ENCODE measurements around the gene CTDSP2.
"Not testable (repeated sequence)": the region's sequence is repeated elsewhere in the genome, so short reads cannot be mapped to it uniquely, and the experiment has no call there.

CTDSP2 gene

DNA sequence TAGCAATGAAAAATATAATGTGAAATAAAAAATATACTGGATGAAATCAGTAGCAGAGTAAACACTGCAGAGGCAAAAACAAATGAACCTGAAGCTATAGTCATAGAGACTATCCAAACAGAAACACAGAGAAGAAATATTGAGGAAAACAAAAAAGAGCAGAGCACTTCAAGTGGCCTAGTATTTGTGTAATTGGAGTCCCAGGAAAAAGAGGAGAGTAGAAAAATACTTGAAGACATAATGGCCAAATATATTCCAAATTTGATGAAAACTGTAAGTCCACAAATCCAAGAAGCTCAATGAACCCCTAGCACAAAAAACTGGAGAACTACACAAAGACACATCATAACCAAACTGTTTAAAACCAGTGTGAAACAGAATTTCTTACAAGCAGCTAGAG lies 37.2 kb upstream of the CTDSP2 start:
- intact Hi-C loops (cut with DNase I) = no loop called here
- DNase-seq = no peak

DNA sequence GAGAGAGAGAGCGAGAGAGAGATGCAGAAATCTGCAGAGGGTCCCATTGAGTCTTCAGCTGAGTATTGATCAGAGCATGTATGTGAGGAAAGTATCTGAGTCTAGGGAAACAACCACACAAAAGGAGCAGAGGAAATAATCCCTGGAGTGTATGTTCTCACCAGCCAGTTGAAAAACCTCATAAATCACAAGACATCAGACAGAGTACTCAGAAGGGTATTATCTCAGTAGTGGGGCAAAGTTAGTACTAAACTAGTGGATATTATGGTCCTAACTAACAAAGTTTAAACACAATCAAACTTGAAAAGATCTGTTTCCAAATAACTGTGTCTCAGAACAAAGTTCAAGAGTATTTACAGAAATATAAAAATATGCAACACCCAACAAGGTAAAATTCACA lies 36.5 kb upstream of the CTDSP2 start:
- no peak for DNase-seq
- intact Hi-C loops (cut with DNase I) = no loop called here

DNA sequence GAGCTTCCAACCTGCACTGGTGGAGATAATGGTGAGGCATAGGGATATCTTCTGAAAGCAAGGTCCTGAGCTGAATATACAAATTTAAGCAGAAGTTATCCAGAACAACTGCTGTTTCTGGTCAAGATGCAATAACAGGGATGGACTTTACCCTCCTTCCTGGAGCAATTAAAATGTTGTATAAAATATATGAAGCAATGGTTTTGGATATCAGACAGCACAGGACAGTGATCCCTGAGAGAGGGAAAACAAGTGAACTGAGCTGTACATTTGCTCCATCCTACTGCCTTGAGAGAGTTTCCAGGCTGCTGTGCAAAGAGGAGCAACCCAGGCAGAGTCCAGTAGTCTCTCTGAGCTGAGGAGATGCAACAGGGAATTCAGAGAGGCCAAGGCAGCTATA lies 36.0 kb upstream of the CTDSP2 start:
- intact Hi-C loops (cut with DNase I) = no loop called here
- no peak for DNase-seq

DNA sequence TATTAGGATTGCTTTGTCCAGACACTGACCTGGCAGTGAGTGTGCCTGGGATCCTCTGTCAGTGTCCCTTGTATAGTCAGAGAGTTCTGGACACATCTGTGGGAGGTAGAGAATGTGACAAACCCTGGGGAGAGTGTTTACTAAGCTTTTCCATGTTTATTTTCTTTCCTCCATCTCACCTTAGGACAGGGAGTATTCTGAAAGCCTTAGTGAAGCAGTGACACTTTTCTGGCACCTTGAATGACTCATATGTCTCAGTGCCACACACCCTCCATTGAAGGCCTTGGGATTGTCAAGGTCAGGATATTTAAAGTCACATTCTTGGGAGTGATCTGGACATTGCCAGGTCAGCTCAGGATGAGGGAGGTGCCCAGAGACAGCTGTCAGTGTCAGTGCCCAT lies 34.9 kb upstream of the CTDSP2 start:
- DNase-seq = no peak
- intact Hi-C loops (cut with DNase I) = no loop called here

DNA sequence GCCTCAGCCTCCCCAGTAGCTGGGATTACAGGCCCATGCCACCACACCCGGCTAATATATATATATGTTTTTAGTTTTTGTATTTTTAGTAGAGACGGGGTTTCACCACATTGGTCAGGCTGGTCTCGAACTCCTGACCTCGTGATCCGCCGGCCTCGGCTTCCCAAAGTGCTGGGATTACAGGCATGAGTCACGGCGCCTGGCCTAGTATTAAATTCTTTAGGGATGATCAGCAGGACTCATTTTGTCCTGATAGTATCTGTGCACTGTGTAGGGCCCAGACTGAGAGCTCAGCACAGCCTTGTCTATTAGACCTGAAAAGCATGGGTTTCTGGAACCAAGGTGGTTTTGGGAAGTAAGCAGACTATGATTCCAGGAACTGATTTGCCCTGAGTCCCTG lies 34.5 kb upstream of the CTDSP2 start:
- DNase-seq; intact Hi-C loops (cut with DNase I): not testable (repeated sequence)

DNA sequence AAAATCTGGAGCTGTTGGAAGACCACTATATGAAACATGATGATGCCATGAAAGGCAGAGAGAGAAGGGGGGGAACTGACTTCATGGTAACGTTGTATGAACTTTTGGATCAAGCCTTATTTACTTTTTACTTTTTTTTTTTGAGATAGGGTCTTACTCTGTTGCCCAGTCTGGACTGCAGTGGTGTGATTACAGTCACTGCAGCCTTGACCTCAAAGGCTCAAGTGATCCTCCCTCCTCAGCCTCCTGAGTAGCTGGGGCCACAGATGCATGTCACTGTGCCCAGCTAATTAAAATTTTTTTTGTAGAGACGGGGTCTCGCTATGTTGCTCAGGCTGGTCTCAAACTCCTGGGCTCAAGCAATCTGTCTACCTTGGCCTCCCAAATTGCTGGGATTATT lies 31.3 kb upstream of the CTDSP2 start:
- DNase-seq = no peak
- intact Hi-C loops (cut with DNase I) = no loop called here

DNA sequence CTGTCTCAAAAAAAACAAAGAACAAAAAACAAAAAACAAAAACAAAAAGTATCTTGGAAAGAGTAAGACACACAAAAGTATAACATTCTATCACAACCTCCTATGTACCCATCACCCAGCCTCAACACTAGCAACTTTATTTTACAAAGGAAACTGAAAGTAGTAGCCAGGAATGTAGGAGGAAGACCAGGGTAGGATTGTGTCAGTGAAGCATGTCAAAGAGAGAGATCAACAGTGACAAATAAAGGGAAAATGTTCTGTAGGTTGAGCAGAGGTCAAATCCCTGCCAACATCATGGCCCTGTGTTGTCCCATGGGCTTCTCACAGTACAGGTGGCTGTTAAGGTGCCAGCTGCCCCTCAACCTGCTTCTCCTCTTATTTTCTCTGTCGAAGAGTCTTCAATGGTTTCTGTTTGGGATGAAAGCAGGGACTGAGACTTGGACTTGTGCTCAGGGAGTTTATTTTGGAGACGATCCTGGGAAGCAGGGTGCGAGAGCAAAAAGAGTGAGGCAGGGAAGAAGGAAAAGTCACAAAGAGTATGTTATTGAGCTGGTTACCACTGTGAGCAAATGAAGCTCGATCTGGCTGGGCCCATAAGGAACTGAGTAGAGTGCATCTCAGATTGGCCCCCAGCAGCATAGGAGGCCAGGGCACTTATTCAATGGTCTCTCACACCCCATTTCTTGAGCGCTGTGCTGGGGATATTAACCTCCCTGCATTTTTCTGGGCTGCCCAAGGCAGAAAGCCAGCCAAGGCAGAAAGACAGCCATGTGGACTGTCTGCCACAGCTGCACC lies 29.4 kb upstream of the CTDSP2 start:
- intact Hi-C loops (cut with DNase I) = no loop called here

DNA sequence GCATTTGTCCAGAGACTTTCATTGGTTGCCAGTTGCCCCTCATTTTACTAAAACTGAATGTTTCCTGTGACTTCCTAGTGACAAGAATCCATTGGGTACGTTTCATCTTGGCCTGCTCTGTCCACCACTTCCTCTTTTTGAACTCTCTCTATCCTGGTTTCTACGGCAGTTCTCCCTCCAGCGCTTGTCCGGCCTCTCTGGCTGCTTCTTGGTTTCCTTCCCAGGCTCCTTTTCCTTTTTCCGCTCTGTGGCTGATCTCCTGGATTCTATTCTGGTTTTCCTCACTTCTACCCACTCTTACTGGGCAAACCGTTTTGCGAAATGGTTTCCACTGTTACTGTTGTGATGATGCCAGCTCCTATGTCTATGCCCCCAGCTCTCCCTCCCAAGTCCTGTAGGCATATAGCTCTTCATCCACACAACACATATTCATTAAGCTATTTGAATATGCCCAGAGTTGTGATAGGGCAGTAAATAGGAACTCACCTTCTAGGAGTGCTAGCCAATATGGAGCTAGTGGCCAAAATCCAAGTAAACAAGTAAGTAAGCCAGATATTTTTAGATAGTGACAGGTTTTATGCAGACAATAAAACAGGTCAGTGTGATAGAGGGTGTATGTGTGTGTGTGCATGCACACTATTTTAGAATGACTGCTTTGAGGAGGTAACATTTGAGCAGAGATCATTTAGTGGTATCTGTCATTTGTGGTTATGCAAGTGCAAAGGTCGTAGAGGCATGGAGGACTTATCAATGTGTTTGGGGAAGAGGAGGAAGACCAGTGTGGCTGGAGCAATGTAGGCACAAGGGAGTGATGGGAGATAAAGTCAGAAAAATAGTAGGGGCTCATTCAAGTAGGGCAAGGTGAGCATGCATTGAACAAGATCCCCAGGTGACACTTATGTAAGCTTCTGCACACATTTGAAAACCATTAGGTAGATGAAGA lies 27.9 kb upstream of the CTDSP2 start:
- intact Hi-C loops (cut with DNase I) = no loop called here
- peak in 1 of 42 donors; percentile 16 for DNase-seq

More for the DNA sequence above, 29.4 kb upstream of the CTDSP2 start:
- DNase-seq = no peak

DNA sequence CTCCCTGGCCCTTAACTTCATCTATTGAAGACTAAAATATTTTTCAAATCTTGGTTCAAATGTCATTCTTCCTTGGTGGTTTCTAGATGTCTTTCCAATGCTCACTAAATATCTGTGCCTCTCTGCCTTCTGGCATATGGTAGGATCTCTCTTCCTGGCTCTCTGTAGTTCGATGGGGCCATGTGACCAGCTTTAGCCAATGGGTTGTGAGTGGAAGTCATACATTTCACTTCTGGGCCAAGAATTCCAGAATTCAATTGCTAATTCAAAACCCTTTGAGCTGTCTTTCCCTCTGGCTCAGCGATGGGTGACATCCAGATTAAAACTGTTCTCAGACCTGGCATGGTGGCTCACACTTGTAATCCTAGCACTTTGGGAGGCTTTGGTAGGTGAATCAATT lies 25.8 kb upstream of the CTDSP2 start:
- intact Hi-C loops (cut with DNase I) = no loop called here

DNA sequence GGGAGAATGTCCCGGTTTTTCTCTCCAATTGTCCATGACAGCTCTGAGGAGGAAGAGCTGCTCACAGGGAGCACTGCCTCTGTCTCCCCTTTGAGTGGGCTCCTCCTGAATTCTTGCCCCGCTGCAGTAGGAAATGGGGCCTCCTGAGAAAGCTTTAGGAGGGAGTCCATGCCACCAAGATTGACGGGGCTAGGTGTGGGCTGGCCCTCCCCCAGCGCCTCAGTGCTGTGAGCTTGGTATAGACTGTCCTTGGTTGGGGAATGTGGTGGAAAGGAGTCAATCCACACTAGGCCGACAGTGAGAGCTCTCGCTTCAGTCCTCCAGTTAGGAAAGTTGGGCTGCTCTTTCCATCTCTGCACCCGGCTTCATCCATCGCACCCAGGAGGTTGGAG lies 23.4 kb upstream of the CTDSP2 start:
- DNase-seq = no peak

More for the DNA sequence above, 25.8 kb upstream of the CTDSP2 start:
- no peak for DNase-seq

DNA sequence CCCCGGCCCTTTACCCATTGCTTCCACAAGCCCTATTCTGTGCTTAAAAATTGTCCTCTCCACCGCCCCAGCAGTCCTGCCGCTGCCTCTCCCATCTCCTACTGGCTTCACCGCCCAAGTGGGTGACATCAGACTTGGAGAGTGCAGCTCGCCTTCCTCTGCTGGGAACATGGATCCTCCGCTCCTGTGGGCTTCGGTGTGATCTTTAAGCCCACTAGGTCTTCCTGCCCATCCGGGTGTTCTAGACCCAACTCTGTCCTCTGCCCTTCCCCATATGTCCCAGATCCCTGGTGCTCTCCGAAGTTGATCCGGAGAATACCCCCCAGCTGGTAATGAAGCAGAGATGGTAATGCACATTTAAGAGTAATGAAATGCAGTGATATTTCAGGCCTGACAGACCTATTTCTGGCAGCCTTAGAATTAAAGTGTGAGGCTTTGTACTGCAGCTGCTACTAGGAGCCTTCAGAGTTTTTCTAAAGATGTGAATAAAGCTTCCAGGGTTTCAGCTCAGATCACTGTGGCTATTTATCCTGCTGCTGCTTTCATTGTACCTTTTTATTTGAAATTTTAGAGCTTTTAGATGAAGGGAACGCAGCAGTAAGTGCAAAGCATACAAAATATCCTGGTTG lies 22.9 kb upstream of the CTDSP2 start:
- intact Hi-C loops (cut with DNase I) = no loop called here
- DNase-seq = peak in 36 of 42 donors; percentile 37 to 82 (median 58)

More for the DNA sequence above, 23.4 kb upstream of the CTDSP2 start:
- intact Hi-C loops (cut with DNase I) = no loop called here

DNA sequence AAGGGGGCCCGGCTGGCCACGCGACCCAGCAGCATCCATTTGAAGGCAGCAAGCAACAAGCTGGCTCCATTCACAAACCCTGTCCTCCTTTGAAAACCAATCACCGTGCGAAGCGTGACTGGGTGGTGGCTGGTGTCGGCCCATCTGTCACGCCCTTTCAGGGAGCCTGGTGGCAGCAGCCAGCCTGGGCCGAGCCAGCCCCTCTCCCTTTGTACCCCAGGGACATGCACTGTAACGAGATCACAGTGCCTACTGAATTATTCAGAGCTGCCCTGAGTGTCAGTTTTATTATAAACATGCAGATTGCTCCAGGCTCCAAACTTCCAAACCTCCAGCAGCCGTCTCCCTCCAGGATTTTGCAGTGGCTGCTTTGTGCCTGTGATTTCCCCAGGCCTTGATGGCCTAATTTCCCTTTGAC lies 22.3 kb upstream of the CTDSP2 start:
- intact Hi-C loops (cut with DNase I) = no loop called here
- peak; percentile 44 to 86 (median 71) for DNase-seq

DNA sequence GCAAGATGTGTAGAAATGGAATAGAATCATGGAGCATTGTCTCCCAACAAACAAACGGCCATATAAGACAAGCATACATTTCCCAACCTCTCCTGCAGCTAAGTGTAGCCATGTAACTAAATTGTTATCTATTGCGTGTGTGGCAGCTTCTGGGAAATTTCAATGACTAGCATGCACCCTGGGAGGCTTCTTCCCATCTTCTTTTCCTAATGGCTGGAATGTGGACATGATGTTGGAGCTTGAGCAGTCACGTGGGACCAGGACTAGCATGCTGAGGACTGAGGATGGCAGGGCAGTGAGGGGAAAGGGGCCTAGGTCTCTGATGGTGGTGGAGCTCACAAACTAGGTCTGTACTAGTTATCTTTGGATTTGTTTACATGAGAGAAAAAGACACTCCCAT lies 21.7 kb upstream of the CTDSP2 start:
- DNase-seq = no peak
- intact Hi-C loops (cut with DNase I) = no loop called here

DNA sequence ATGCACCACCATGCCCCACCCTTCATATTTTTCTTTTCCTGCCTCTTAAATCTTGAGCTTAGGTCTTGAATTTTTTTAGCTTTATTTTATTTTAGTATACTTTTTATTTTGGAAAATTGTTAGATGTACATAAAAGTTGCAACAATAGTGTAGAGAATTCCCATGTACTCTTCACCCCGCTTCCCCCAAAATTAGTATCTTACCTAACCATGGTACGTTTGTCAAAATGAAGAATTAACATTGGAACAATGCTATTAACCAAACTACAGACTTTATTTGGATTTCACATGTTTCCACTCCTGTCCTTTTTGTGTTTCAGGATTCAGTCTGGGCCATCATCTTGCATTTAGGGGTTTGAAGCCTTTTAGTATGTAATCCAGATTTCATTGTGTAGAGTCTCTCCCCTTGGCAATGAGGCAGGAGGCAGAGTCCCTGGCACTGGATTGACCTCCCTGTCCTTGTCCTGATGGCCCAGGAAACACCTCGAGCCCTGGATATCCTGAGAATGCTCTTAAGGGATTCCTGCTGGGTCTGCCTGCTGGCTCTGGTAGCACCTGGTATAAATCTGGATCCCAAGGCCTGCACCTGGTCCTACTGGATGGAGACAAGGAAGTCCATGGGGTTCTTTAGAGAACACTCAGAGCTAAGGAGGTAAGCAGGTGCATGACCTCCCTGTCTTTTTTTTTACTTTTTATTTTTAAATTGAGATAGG lies 19.9 kb upstream of the CTDSP2 start:
- DNase-seq = no peak
- intact Hi-C loops (cut with DNase I) = no loop called here

DNA sequence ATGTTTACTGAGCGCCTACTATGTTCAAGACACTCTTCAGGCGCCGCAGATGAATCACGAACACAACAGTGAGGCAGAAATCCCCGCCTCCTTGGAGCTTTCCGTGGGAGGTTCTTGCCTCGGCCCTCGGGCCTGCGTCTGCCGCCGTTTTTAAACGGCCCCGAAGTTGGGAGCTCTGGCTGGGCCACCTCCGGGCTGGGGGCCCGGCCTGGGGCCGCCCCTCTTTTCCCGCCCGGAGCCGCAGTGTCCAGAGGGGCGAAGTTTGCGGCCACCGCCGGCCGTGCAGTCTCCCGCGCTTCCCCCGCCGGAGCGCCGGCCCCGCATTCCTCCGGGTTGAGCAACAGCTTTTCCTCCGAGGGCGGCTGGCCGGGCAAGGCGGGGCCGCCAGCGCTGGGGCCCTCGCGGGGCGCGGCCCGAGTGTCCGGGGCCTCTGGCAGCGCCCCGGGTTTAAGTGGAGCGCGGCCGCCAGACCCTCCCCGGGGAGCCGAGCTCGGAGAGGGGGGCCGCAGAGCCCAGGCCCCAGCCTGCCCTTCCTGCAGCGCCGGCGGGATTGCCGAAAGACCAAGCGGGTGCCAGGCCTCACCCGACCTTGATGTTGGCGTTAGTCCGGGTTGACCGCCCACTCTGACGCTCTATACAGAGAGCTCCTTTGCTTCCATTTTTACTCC lies 18.7 kb upstream of the CTDSP2 start:
- DNase-seq = peak in 38 of 42 donors; percentile 37 to 86 (median 66)
- intact Hi-C loops (cut with DNase I) = no loop called here

DNA sequence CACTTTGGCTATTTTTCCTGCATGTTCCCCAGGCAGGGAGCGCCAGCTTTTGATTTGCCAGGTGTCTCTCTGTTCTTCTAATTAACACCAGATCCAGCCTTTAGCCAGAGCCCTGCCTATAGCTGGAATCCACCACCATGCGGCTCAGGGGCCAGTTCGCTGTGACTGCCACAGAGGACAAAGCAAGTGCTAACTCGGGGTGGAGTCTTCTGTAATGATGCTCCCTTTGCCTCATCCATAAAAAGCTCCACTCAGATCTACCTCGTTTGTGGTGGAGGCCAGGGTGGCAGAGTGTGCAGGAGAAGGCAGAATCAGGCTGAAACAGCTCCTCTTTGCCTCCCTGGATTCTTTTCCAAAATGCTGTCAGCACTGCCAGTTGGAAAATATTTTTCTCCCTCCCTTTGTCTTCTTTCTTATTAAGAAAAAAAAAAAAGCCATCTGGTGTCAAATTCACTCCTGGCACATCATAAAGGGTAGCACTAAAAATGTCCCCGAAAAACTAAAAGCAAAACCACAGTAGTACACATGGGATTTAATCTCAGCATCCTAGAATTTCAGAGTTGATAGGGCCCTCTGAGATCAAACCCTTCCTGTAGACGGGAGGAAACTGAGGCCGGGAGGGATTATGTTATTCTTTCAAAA lies 18.0 kb upstream of the CTDSP2 start:
- peak in 4 of 42 donors; percentile 6 to 32 (median 14) for DNase-seq
- intact Hi-C loops (cut with DNase I) = no loop called here

DNA sequence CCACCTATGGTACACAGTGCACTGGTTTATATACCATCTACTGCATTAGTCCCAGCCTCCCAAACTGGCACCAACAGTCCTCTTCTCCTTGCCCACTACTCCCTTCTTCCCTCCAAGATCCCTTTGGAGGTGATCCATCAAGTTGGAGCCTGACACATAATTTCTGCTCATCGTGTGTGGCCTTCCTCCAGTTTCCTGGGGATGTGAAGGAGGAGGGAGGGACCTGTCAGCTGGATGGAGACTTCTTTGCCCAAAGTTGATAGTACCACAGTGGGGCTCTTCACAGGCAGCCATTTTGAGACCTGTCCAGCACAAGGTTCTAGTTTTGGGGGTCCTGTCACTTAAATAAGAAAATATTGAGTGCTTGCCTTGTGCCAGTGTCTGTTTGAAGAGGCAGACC lies 17.1 kb upstream of the CTDSP2 start:
- intact Hi-C loops (cut with DNase I) = no loop called here
- no peak for DNase-seq

DNA sequence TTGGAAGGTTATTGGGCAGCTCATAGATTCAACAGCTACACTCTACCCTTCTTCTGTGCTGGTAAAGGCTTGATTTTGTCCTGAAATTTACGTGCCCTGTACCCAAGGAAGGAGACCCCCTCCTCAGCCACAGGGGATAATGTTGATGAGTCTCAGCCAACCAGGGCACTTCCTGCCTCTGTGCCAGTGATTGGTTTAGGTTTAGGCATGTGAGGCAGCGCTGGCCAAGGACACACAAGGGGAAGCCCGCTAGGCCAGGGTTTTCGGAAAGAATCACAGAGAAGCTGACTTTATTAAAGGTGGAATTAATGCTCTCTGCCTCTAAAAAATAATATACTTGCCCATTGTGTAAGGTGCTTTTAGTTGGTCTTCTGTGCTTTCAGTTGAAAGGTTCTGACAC lies 15.4 kb upstream of the CTDSP2 start:
- no peak for DNase-seq
- intact Hi-C loops (cut with DNase I) = no loop called here

Data from head of caudate nucleus (tissue), 42 donors.